ENCODE results near the gene UNC5CL. TPM values are rescaled to one million over a fixed set of nuclear protein-coding genes. Genes with fewer than 3 reads are reported as not detected.
A peak's percentile ranks its signal among the peaks of the same experiment; 100 is the strongest.

UNC5CL gene
- total RNA-seq, 1 donor from 2014 or later, result 0.99 TPM

- H3K9me3 Mint-ChIP-seq, result no peaks in the 10 kb centered on the region
- no peak overlapping the region for H3K27ac Mint-ChIP-seq
- intact Hi-C loops (cut with micrococcal nuclease), result no loop called here
- no peaks in the 10 kb centered on the region for H3K27me3 Mint-ChIP-seq (ENCODE audit: insufficient read depth)
- DNase-seq (ENCODE audit: low spot score), result no peak
- no peak overlapping the region for H3K4me3 Mint-ChIP-seq
- peaks cover 8% of the 10 kb centered on the region for H3K4me1 Mint-ChIP-seq (ENCODE audit: low read depth)
- H3K36me3 Mint-ChIP-seq (ENCODE audit: low read depth), result peaks cover 5% of the 10 kb centered on the region
Measured at GRCh38 chr6:41056768-41057490, 17.9 kb upstream of the UNC5CL start.

GRCh38 chr6:41055149-41055548 lies 16.1 kb upstream of the UNC5CL start:
- no peak for DNase-seq (ENCODE audit: low spot score)
- Mint-ChIP-seq H3K4me1 (ENCODE audit: low read depth) (peaks cover 16% of the 10 kb centered on the region), H3K36me3 (ENCODE audit: low read depth) (peaks cover 6% of the 10 kb centered on the region), H3K27ac (no peak overlapping the region), H3K4me3 (no peak overlapping the region), H3K27me3 (ENCODE audit: insufficient read depth) (no peaks in the 10 kb centered on the region), H3K9me3 (no peaks in the 10 kb centered on the region)
- intact Hi-C loops (cut with micrococcal nuclease), result no loop called here

- Mint-ChIP-seq H3K27ac (no peak overlapping the region), H3K27me3 (ENCODE audit: insufficient read depth) (no peaks in the 10 kb centered on the region), H3K4me1 (ENCODE audit: low read depth) (peaks cover 16% of the 10 kb centered on the region), H3K4me3 (no peak overlapping the region), H3K9me3 (no peaks in the 10 kb centered on the region), H3K36me3 (ENCODE audit: low read depth) (peaks cover 6% of the 10 kb centered on the region)
- intact Hi-C loops (cut with micrococcal nuclease), result no loop called here
- DNase-seq (ENCODE audit: low spot score), result no peak
Measured at GRCh38 chr6:41054511-41054910, 15.5 kb upstream of the UNC5CL start.

GRCh38 chr6:41053041-41053440 lies 14.0 kb upstream of the UNC5CL start, which contains the start of gene APOBEC2:
TSS of gene APOBEC2 (plus strand) at chr6:41053202. CDS start at chr6:41053348, 146 bp downstream.
- Mint-ChIP-seq H3K36me3 (ENCODE audit: low read depth) (peaks cover 6% of the 10 kb centered on the region), H3K4me1 (ENCODE audit: low read depth) (peaks cover 16% of the 10 kb centered on the region), H3K27me3 (ENCODE audit: insufficient read depth) (no peaks in the 10 kb centered on the region), H3K27ac (peak within 1 kb of the TSS; percentile 27), H3K4me3 (no peak within 1 kb of the TSS), H3K9me3 (no peaks in the 10 kb centered on the region)
- no peak for DNase-seq (ENCODE audit: low spot score)
- intact Hi-C loops (cut with micrococcal nuclease), result no loop called here

- no peaks in the 10 kb centered on the region for H3K27me3 Mint-ChIP-seq (ENCODE audit: insufficient read depth)
- DNase-seq (ENCODE audit: low spot score), result no peak
- H3K4me3 Mint-ChIP-seq, result no peak overlapping the region
- peak overlapping the region; percentile 27 for H3K27ac Mint-ChIP-seq
- H3K9me3 Mint-ChIP-seq, result no peaks in the 10 kb centered on the region
- intact Hi-C loops (cut with micrococcal nuclease), result no loop called here
- H3K36me3 Mint-ChIP-seq (ENCODE audit: low read depth), result peaks cover 6% of the 10 kb centered on the region
- peaks cover 16% of the 10 kb centered on the region for H3K4me1 Mint-ChIP-seq (ENCODE audit: low read depth)
Measured at GRCh38 chr6:41051873-41052272, 12.9 kb upstream of the UNC5CL start.

- no peak for DNase-seq (ENCODE audit: low spot score)
- intact Hi-C loops (cut with micrococcal nuclease), result no loop called here
- no peak overlapping the region for H3K4me3 Mint-ChIP-seq
- peaks cover 16% of the 10 kb centered on the region for H3K4me1 Mint-ChIP-seq (ENCODE audit: low read depth)
- H3K27ac Mint-ChIP-seq, result no peak overlapping the region
- H3K36me3 Mint-ChIP-seq (ENCODE audit: low read depth), result peaks cover 4% of the 10 kb centered on the region
- H3K9me3 Mint-ChIP-seq, result no peaks in the 10 kb centered on the region
- no peaks in the 10 kb centered on the region for H3K27me3 Mint-ChIP-seq (ENCODE audit: insufficient read depth)
Measured at GRCh38 chr6:41050536-41050935, 11.5 kb upstream of the UNC5CL start.

- Mint-ChIP-seq H3K27ac (no peak overlapping the region), H3K27me3 (ENCODE audit: insufficient read depth) (no peaks in the 10 kb centered on the region), H3K4me1 (ENCODE audit: low read depth) (peaks cover 16% of the 10 kb centered on the region), H3K9me3 (no peaks in the 10 kb centered on the region), H3K36me3 (ENCODE audit: low read depth) (peaks cover 4% of the 10 kb centered on the region), H3K4me3 (no peak overlapping the region)
- intact Hi-C loops (cut with micrococcal nuclease), result no loop called here
- DNase-seq (ENCODE audit: low spot score), result no peak
Measured at GRCh38 chr6:41049955-41050354, 10.9 kb upstream of the UNC5CL start.

- H3K27me3 Mint-ChIP-seq (ENCODE audit: insufficient read depth), result no peaks in the 10 kb centered on the region
- peaks cover 16% of the 10 kb centered on the region for H3K4me1 Mint-ChIP-seq (ENCODE audit: low read depth)
- H3K9me3 Mint-ChIP-seq, result no peaks in the 10 kb centered on the region
Measured at GRCh38 chr6:41049521-41049920, 10.5 kb upstream of the UNC5CL start.

GRCh38 chr6:41047745-41048732 lies 9.0 kb upstream of the UNC5CL start:
- Mint-ChIP-seq H3K4me1 (ENCODE audit: low read depth) (peaks cover 16% of the 10 kb centered on the region), H3K27ac (no peak overlapping the region), H3K4me3 (no peak overlapping the region), H3K27me3 (ENCODE audit: insufficient read depth) (peaks cover 2% of the 10 kb centered on the region), H3K9me3 (no peaks in the 10 kb centered on the region), H3K36me3 (ENCODE audit: low read depth) (peaks cover 4% of the 10 kb centered on the region)
- no peak for DNase-seq (ENCODE audit: low spot score)
- intact Hi-C loops (cut with micrococcal nuclease), result no loop called here

More at GRCh38 chr6:41049521-41049920, 10.5 kb upstream of the UNC5CL start:
- no peak overlapping the region for H3K27ac Mint-ChIP-seq
- DNase-seq (ENCODE audit: low spot score), result no peak
- intact Hi-C loops (cut with micrococcal nuclease), result no loop called here
- peaks cover 4% of the 10 kb centered on the region for H3K36me3 Mint-ChIP-seq (ENCODE audit: low read depth)
- no peak overlapping the region for H3K4me3 Mint-ChIP-seq

GRCh38 chr6:41047306-41047705 lies 8.3 kb upstream of the UNC5CL start:
- Mint-ChIP-seq H3K4me3 (no peak overlapping the region), H3K27me3 (ENCODE audit: insufficient read depth) (peaks cover 2% of the 10 kb centered on the region), H3K4me1 (ENCODE audit: low read depth) (peaks cover 11% of the 10 kb centered on the region), H3K27ac (no peak overlapping the region), H3K36me3 (ENCODE audit: low read depth) (peaks cover 4% of the 10 kb centered on the region), H3K9me3 (no peaks in the 10 kb centered on the region)
- intact Hi-C loops (cut with micrococcal nuclease), result no loop called here
- DNase-seq (ENCODE audit: low spot score), result no peak

GRCh38 chr6:41046084-41046483 lies 7.1 kb upstream of the UNC5CL start:
- intact Hi-C loops (cut with micrococcal nuclease), result no loop called here
- Mint-ChIP-seq H3K4me1 (ENCODE audit: low read depth) (no peaks in the 10 kb centered on the region), H3K27ac (no peak overlapping the region), H3K27me3 (ENCODE audit: insufficient read depth) (peaks cover 2% of the 10 kb centered on the region), H3K9me3 (no peaks in the 10 kb centered on the region), H3K4me3 (no peak overlapping the region), H3K36me3 (ENCODE audit: low read depth) (no peaks in the 10 kb centered on the region)
- DNase-seq (ENCODE audit: low spot score), result no peak

- no peaks in the 10 kb centered on the region for H3K9me3 Mint-ChIP-seq
- DNase-seq (ENCODE audit: low spot score), result no peak
- peaks cover 2% of the 10 kb centered on the region for H3K27me3 Mint-ChIP-seq (ENCODE audit: insufficient read depth)
- intact Hi-C loops (cut with micrococcal nuclease), result no loop called here
- peaks cover 3% of the 10 kb centered on the region for H3K4me1 Mint-ChIP-seq (ENCODE audit: low read depth)
- no peaks in the 10 kb centered on the region for H3K36me3 Mint-ChIP-seq (ENCODE audit: low read depth)
- H3K27ac Mint-ChIP-seq, result no peak overlapping the region
- H3K4me3 Mint-ChIP-seq, result no peak overlapping the region
Measured at GRCh38 chr6:41045664-41046063, 6.6 kb upstream of the UNC5CL start.

GRCh38 chr6:41043151-41043550 lies 4.1 kb upstream of the UNC5CL start:
- no peak for DNase-seq (ENCODE audit: low spot score)

More at GRCh38 chr6:41043151-41043550, 4.1 kb upstream of the UNC5CL start:
- Mint-ChIP-seq H3K27ac (no peak overlapping the region), H3K9me3 (no peaks in the 10 kb centered on the region), H3K36me3 (ENCODE audit: low read depth) (no peaks in the 10 kb centered on the region), H3K27me3 (ENCODE audit: insufficient read depth) (peaks cover 2% of the 10 kb centered on the region), H3K4me1 (ENCODE audit: low read depth) (peaks cover 19% of the 10 kb centered on the region), H3K4me3 (no peak overlapping the region)
- intact Hi-C loops (cut with micrococcal nuclease), result no loop called here
